ENCODE measurements around the gene USP20. TPM values are rescaled to one million over a fixed set of nuclear protein-coding genes. Genes with fewer than 3 reads are reported as not detected.
A peak's percentile ranks its signal among the peaks of the same experiment; 100 is the strongest.
"Not testable (repeated sequence)": the region's sequence is repeated elsewhere in the genome, so short reads cannot be mapped to it uniquely, and the experiment has no call there.

The USP20 gene
- total RNA-seq: 10 to 100 TPM in 3 of 5 donors, 1 to 10 TPM in 2; 7.3 to 52.1 (median 16.9) TPM
- 10 to 100 TPM; 15.9 to 32.4 (median 17.3) TPM for polyA plus RNA-seq
- long read RNA-seq, donor 1: 0 reads
- long read RNA-seq, donor 2, full-length matches to known transcripts: 2 of 2 reads
- long read RNA-seq, donor 2, partial matches to known transcripts: 0 of 2 reads
- long read RNA-seq, donor 2, other reads (novel, unspliced or antisense): 0 of 2 reads
- long read RNA-seq, donor 3: 0 reads
- long read RNA-seq, donor 4: 0 reads
- long read RNA-seq, donor 5: 0 reads
- long read RNA-seq, donor 6, full-length matches to known transcripts: 1 of 1 reads
- long read RNA-seq, donor 6, partial matches to known transcripts: 0 of 1 reads
- long read RNA-seq, donor 6, other reads (novel, unspliced or antisense): 0 of 1 reads
- long read RNA-seq, donor 7: 0 reads
- long read RNA-seq, donor 8, full-length matches to known transcripts: 1 of 1 reads
- long read RNA-seq, donor 8, partial matches to known transcripts: 0 of 1 reads
- long read RNA-seq, donor 8, other reads (novel, unspliced or antisense): 0 of 1 reads
- long read RNA-seq, donor 9: 0 reads
- long read RNA-seq, donor 10: 0 reads

DNA sequence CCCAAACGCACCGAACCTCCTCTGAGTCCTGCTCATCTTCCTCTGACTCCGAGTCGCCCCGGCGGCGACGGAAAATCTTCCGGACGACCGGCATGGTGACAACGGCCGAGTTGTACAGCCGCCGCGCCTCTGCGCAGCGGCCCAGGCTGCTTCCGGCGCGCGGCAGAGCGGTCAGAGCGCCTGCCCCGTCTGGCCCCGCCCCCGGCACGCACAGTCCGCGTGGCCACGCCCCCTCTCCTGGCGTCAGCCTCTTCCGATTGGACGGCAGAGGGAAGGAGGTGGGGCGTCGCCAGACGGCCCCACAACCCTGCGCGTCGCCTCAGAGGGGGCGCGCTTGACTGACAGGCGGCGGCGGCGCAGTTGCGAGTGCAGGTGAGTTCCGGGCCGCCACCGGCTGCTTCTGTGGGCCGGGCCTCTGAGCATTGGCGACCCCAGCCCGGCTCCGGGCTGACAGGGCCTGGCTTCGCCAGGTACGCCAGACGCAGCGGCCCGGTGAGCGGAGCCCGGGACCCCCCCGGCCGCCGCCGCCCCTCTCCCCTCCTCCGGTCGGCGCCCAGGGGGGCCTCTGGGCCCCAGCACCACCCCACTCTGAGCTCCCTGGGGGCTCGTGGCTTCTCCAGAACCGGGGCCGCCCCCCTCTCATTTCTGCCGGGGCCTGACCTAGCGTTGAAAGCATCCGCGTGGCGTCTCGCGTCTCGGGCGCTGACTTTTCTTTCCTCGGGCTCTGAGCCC, at the start of gene USP20, which contains the start of gene C9orf78:
TSS of gene USP20 (plus strand) at position 331 of the 732 bp plus-strand sequence. CDS start 17,098 bp downstream, outside the sequence.
TSS of gene C9orf78 (minus strand) at position 148 of the 732 bp plus-strand sequence. CDS start at position 94, 54 bp downstream.
- Histone ChIP-seq H3K9me3 (no peaks in the 10 kb centered on the region), H3K27me3 (no peaks in the 10 kb centered on the region), H3K27ac (peak within 1 kb of the TSS; percentile 88 to 94 (median 93)), H3K4me1 (peaks cover 20 to 61% (median 41%) of the 10 kb centered on the region in 4 donors), H3K36me3 (peaks cover 12 to 35% (median 31%) of the 10 kb centered on the region in 4 donors), H3K4me3 (peak within 1 kb of the TSS; percentile 69 to 97 (median 89))
- 0 to 1% (median 0%) methylated on average over 16 to 81 of the region's 81 CpGs for WGBS, 5 donors
- DNase-seq: peak; percentile 98 to 99
- intact Hi-C loops (cut with DNase I; ENCODE audit: low total_unique reads): no loop called here
- TF ChIP-seq POLR2A (IDR thresholded peaks at IDR 0.05): peak in 2 of 4 donors; percentile 43 to 81
- TF ChIP-seq EP300 (IDR thresholded peaks at IDR 0.05): no peak
- peak; percentile 59 to 99 (median 97) for TF ChIP-seq POLR2AphosphoS5 (IDR thresholded peaks at IDR 0.05)

DNA sequence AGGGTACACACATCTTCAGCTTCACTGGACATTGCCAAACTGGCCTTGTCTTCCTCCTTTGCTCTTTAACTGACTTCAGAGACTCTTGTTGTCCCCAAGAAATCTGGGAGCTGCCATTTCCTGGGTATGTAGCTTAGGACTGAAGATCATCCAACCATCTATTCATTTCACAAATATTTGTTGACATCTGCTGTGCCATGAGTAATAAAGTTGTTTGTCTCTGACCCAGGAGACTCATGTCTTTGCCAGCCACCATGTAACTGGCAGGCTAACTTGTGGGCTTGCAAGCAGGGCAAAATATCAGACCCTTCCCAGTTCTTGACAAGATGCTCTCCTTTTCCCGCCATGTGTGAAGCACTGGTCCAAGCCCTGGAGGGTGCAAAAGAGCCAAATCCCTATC, 49.4 kb upstream of the USP20 start:
- no peaks in the 10 kb centered on the region for H3K36me3 ChIP-seq
- no peak for DNase-seq
- 79 to 91% (median 88%) methylated on average over 1 of the region's 1 CpG for WGBS, 5 donors
- H3K4me1 ChIP-seq: peaks cover 0 to 14% (median 6%) of the 10 kb centered on the region in 4 donors
- H3K9me3 ChIP-seq: no peaks in the 10 kb centered on the region
- intact Hi-C loops (cut with DNase I; ENCODE audit: low total_unique reads): loop anchor here (5.0 to 10.0 kb wide), 2 partner anchors 49 to 651 kb away; no protein-coding TSS in a partner anchor
- H3K27ac ChIP-seq: no peak overlapping the region
- peaks cover 0 to 23% (median 11%) of the 10 kb centered on the region in 3 donors for H3K27me3 ChIP-seq
- H3K4me3 ChIP-seq: no peak overlapping the region
- TF ChIP-seq POLR2AphosphoS5 (IDR thresholded peaks at IDR 0.05): no peak
- TF ChIP-seq, protein P1, sequence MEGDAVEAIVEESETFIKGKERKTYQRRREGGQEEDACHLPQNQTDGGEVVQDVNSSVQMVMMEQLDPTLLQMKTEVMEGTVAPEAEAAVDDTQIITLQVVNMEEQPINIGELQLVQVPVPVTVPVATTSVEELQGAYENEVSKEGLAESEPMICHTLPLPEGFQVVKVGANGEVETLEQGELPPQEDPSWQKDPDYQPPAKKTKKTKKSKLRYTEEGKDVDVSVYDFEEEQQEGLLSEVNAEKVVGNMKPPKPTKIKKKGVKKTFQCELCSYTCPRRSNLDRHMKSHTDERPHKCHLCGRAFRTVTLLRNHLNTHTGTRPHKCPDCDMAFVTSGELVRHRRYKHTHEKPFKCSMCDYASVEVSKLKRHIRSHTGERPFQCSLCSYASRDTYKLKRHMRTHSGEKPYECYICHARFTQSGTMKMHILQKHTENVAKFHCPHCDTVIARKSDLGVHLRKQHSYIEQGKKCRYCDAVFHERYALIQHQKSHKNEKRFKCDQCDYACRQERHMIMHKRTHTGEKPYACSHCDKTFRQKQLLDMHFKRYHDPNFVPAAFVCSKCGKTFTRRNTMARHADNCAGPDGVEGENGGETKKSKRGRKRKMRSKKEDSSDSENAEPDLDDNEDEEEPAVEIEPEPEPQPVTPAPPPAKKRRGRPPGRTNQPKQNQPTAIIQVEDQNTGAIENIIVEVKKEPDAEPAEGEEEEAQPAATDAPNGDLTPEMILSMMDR (IDR thresholded peaks at IDR 0.05): no peak
- no peak for TF ChIP-seq EP300 (IDR thresholded peaks at IDR 0.05)
- TF ChIP-seq POLR2A (IDR thresholded peaks at IDR 0.05): no peak

DNA sequence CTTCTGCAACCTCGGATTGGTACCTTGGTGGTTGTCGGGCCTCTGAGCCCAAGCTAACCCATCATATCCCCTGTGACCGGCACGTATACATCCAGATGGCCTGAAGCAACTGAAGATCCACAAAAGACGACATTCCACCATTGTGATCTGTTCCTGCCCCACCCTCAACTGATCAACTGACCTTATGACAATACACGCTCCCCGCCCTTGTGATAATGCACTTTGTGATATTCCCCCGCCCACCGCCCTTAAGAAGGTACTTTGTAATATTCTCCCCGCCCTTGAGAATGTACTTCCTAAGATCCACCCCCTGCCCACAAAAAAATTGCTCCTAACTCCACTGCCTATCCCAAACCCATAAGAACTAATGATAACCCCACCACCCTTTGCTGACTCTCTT, 48.8 kb upstream of the USP20 start:
- no peak for DNase-seq
- intact Hi-C loops (cut with DNase I; ENCODE audit: low total_unique reads): loop anchor here (5.0 to 10.0 kb wide), 2 partner anchors 49 to 652 kb away; no protein-coding TSS in a partner anchor
- Histone ChIP-seq H3K27ac (no peak overlapping the region), H3K36me3 (no peaks in the 10 kb centered on the region), H3K27me3 (peaks cover 0 to 23% (median 11%) of the 10 kb centered on the region in 3 donors), H3K4me1 (peaks cover 0 to 14% (median 6%) of the 10 kb centered on the region in 4 donors), H3K9me3 (no peaks in the 10 kb centered on the region), H3K4me3 (no peak overlapping the region)
- WGBS, 5 donors: 65 to 77% (median 70%) methylated on average over 10 of the region's 10 CpGs
- TF ChIP-seq, protein P1 (IDR thresholded peaks at IDR 0.05): no peak
- TF ChIP-seq POLR2A (IDR thresholded peaks at IDR 0.05): no peak
- no peak for TF ChIP-seq EP300 (IDR thresholded peaks at IDR 0.05)
- TF ChIP-seq POLR2AphosphoS5 (IDR thresholded peaks at IDR 0.05): no peak

DNA sequence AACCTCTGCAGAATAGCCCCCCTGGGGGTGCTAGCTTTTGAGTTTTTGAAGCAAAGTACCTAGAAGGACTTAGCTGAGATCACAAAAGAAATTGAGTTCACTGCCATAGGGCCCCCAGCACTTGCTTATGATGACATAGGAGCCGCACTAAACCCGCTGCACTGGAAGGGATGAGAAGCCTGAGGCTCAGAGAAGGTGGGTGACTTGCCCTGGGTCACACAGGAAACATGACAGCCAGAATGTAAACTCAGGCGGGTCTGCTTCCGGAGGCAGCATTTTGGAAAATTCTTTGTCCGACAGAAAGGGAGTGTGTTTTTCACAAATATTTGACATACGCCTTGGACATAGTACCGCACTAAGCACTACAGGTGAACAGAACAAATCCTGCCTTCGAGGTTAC, 40.7 kb upstream of the USP20 start:
- H3K4me1 ChIP-seq: peaks cover 0 to 8% (median 4%) of the 10 kb centered on the region in 4 donors
- H3K27me3 ChIP-seq: peaks cover 0 to 22% (median 0%) of the 10 kb centered on the region in 3 donors
- WGBS, 5 donors: 62 to 70% (median 67%) methylated on average over 8 of the region's 8 CpGs
- TF ChIP-seq EP300 (IDR thresholded peaks at IDR 0.05): no peak
- TF ChIP-seq, protein P1 (IDR thresholded peaks at IDR 0.05): no peak
- TF ChIP-seq POLR2A (IDR thresholded peaks at IDR 0.05): no peak
- H3K36me3 ChIP-seq: no peaks in the 10 kb centered on the region
- intact Hi-C loops (cut with DNase I; ENCODE audit: low total_unique reads): no loop called here
- no peaks in the 10 kb centered on the region for H3K9me3 ChIP-seq
- H3K4me3 ChIP-seq: no peak overlapping the region
- DNase-seq: no peak
- no peak overlapping the region for H3K27ac ChIP-seq

DNA sequence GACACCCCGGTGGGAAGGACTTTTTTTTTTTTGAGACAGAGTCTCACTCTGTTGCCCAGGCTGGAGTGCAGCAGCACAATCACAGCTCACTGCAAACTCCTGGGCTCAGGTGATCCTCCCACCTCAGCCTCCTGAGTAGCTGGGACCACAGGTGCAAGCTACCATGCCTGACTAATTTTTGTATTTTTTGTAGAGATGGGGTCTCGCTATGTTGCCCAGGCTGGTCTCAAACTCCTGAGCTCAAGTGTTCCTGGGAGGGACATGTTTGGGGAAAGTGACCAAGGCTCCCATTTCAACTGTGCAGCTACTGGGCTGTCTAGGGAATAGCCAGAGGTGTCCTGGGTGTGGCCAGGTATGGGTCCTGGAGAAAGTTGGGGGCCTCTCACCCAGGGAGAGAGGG, 39.2 kb upstream of the USP20 start:
- DNase-seq; H3K4me1 ChIP-seq; H3K4me3 ChIP-seq; H3K36me3 ChIP-seq; H3K27ac ChIP-seq; intact Hi-C loops (cut with DNase I; ENCODE audit: low total_unique reads); H3K9me3 ChIP-seq: not testable (repeated sequence)
- WGBS, 5 donors: 75 to 88% (median 77%) methylated on average over 2 of the region's 2 CpGs
- peaks cover 0 to 22% (median 0%) of the 10 kb centered on the region in 3 donors for H3K27me3 ChIP-seq

Measured in stomach (tissue), 19 donors.